Measurements from ENCODE around the gene MPV17L2.

DNA sequence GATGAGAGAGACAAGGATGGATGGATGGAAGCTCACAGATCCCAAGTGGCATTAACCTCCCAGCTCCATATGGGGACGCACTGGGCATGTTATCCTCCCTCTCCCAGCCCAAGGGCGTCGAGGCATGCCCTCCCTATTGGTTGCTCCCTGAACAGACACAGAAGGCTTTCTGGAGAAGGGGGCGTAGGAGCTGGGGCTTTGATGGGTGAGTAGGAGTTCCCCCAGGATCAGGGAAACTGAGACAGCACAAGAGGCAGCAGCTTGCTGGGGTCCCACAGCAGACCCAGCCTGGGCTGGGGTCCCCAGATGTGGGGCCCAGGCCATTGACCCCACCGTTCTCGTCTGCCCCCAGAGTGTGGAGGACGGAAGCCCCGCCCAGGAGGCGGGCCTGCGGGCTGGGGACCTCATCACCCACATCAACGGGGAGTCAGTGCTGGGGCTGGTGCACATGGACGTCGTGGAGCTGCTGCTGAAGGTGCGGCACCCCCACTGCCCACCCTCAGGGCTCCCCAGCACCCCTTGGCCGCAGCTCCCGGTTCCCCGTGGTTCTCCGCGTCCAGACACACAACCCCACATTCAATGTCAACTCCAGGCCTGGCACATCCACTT is 47.5 kb upstream of the MPV17L2 start:
- TF ChIP-seq, protein P1, sequence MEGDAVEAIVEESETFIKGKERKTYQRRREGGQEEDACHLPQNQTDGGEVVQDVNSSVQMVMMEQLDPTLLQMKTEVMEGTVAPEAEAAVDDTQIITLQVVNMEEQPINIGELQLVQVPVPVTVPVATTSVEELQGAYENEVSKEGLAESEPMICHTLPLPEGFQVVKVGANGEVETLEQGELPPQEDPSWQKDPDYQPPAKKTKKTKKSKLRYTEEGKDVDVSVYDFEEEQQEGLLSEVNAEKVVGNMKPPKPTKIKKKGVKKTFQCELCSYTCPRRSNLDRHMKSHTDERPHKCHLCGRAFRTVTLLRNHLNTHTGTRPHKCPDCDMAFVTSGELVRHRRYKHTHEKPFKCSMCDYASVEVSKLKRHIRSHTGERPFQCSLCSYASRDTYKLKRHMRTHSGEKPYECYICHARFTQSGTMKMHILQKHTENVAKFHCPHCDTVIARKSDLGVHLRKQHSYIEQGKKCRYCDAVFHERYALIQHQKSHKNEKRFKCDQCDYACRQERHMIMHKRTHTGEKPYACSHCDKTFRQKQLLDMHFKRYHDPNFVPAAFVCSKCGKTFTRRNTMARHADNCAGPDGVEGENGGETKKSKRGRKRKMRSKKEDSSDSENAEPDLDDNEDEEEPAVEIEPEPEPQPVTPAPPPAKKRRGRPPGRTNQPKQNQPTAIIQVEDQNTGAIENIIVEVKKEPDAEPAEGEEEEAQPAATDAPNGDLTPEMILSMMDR (IDR thresholded peaks at IDR 0.05; ENCODE audit: extremely low read depth in 1 of 2, insufficient read depth in 1 of 2, low read depth in 1 of 2, low read length in 2 of 2), result no peak
- no peak for TF ChIP-seq POLR2AphosphoS5 (IDR thresholded peaks at IDR 0.05; ENCODE audit: insufficient read depth, low read depth, low read length)
- no peak for TF ChIP-seq EZH2 (IDR thresholded peaks at IDR 0.05; ENCODE audit: borderline replicate concordance, low read depth, low read length, severe bottlenecking)
- no peak for TF ChIP-seq JUN (IDR thresholded peaks at IDR 0.05; ENCODE audit: borderline replicate concordance, insufficient read depth, insufficient read length, low read depth)
- TF ChIP-seq, protein P2, sequence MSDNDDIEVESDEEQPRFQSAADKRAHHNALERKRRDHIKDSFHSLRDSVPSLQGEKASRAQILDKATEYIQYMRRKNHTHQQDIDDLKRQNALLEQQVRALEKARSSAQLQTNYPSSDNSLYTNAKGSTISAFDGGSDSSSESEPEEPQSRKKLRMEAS (IDR thresholded peaks at IDR 0.05; ENCODE audit: insufficient read depth, insufficient read length), result no peak
- TF ChIP-seq POLR2A (IDR thresholded peaks at IDR 0.05; ENCODE audit: low read depth, low read length), result no peak
- no peak for TF ChIP-seq MYC (IDR thresholded peaks at IDR 0.05; ENCODE audit: low read depth, low read length)
- TF ChIP-seq GATA2 (IDR thresholded peaks at IDR 0.05; ENCODE audit: insufficient read depth, insufficient read length, low read depth, low read length), result no peak
